NCI-H748 (cell line): Measurements from ENCODE around the gene ARVCF.
A peak's percentile ranks its signal among the peaks of the same experiment; 100 is the strongest.

Experiments used
- DNase-seq: peaks from one replicate; lab custom pipeline; 2025; ENCODE audit not compliant: unreplicated experiment; lab: John Stamatoyannopoulos, UW

The ARVCF gene

DNA sequence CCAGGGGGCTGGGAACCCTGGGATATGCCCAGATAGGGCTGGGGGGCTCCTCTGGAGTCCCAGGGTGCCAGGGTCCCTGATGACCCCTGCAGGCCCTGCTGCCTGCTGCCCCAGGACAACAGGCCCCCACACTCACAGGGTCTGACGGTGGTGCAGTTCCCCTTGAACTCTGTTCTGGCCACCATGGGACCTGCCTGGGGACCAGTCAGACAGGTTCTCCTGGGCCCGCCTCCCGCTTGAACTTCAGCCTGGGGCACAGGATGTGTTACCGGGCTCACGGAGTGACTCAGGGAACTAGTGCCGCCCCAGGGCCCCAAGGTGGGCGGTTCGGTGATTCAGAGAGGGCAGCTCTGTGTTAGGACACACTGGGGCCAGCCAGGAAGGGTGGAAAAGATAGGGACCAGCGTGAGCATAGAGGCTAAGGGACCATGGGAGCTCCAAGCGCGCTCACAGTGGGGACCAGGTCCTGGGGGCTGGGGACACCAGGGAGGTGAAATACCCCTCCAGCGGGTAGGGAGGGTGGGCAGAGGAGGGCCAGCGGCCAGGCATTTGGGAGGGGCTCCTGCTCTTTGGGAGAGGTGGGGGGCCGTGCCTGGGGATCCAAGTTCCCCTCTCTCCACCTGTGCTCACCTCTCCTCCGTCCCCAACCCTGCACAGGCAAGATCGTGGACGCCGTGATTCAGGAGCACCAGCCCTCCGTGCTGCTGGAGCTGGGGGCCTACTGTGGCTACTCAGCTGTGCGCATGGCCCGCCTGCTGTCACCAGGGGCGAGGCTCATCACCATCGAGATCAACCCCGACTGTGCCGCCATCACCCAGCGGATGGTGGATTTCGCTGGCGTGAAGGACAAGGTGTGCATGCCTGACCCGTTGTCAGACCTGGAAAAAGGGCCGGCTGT lies 53.5 kb downstream of the ARVCF start:
- DNase-seq = peak; percentile 38

DNA sequence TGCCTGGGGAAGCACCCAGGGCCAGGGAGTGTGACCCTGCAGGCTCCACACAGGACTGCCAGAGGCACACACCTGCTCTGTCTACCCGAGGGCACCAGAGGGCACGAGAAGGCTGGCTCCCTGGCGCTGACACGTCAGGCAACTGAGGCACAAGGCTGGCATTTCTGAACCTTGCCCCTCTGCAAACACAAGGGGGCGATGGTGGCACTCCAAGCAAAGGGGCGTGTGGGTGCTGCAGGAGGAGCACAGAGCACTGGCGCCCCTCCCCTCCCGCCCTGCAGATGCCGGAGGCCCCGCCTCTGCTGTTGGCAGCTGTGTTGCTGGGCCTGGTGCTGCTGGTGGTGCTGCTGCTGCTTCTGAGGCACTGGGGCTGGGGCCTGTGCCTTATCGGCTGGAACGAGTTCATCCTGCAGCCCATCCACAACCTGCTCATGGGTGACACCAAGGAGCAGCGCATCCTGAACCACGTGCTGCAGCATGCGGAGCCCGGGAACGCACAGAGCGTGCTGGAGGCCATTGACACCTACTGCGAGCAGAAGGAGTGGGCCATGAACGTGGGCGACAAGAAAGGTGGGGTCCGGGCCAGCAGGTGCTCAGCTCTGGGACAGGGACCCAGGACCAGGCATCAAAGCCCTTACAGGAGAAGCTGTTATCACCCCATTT lies 54.2 kb downstream of the ARVCF start:
- DNase-seq = peak; percentile 67

DNA sequence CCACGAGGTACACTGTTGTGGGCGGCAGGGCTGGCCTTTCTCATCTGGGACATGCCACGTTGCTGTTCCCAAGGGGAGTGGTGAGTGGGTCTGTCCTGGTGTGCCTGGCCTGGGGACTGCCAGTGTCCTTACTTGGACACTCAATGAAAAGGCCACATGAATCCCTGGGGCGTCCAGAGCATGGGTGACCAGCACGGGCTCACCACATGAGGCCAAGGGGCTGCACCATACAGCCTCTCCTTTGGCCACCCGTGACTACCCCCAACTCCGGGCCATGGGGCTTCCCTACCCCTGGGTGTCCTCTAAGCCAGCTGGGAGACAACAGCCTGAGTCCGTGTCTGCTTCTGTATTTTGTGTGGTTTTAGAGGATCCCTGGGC lies 54.8 kb downstream of the ARVCF start:
- no peak for DNase-seq

DNA sequence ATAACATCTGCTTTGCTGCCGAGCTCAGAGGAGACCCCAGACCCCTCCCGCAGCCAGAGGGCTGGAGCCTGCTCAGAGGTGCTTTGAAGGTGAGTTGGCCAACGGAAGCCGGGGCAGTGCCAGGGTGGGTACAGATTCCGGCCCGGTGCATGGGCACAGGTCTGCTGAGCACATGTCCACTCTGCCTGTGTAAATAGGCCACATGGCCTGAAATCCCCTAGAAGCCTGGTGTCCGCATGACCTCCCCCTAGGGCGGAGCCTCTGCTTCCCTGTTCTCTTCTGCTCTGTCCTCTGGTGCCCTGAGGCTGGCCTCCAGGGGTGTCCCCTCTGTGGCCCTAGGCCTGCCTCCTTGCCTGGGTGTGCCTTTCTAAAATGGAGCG lies 55.4 kb downstream of the ARVCF start:
- no peak for DNase-seq

DNA sequence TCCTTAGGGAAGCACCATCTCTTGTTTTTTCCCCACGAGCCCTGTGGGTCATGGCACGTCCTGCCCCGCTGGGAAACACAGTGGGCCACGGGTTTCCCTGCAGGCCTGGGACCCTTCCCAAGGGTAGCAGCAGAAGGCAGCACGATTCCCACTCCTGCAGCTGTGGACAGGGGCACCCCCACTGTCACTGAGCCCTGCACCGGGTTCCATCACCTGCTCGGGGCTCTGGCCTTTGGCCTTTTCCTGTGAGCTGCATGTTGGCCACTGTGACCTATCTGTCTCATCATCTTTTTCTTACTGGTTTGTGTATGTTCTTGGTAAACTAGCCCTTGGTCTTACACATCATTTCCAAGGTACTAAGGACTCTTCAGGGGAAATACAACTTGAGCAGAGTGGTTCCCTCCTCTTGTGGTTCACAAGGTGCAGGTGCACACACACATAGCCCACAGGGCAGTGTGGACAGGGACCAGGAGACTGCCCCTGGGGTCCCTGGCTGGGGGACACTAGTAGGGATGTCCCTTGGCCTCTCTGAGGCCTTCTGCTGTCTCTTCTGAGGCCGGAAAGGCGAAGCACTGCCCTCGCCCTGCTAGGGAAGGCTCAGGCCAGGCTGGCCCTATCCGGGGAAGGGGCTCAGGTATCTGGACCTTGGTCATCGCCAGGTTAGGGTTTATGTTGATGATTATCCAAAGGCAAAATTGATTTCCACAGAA lies 56.0 kb downstream of the ARVCF start:
- DNase-seq = no peak

DNA sequence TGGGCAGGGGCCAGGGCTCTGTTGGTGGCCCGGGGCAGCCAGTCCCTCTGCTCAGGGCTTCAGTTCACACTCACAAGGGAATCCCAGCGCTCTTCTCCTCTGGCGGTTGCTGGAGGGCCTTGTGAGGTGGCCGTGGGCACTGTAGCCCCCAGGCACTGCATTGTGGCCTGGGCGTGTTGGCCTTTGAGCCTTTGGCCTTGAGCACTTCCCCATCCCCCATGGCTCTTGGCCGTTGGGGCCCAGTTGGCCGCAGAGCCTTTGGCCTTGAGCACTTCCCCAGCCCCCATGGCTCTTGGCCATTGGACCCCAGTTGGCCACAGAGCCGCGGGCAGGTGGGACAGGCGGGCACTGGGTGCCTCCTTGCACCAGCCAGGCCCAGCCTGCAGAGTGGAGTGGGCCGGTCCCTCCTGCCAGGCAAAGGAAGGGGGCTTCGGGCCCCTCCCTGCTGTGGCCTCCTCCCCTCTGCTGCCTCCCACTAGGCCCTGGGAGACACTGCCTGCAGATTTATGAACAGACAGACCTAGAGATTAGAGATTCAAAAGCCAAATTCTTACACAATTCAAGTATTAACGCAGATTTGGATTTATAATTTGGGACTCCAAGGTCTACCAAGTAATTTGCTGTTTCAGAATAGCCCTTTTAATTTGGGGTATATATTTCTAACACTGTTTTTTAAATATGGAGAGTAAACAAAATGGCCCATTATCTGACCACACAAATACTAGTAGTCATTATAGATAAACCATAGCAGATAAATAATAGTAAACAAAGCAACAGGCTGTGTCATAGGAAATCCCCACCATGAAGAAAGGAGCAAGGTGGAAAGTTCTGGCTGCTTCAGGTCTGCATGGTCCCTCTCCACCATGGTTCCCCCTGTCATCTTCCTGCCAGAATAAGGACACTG lies 56.8 kb downstream of the ARVCF start:
- no peak for DNase-seq

DNA sequence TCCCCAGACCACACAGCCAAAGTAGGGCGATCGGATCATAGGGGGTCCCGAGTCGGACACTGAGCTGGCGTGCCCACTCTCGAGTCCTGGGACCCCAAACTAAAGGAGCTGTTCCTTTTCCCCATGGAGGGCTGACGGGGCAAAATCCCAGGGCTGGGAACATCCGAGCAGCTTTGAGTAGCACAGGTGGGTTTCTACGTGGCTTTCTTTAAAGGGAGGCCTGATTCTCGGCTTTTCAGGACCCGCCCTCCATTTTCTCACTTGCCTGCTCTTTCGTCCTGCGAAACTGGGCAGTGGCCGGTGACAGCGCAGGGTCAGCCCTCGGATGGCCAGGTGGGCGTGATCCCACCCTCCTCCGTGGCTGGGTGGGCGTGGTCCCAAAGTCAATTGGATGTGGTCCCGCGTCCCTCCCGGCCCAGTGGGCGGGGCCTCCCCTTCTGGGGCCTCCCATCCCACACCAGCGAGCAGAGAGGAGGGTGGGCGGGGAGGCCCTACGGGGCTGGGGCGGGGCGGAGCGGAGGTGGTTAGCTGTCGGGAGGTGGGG lies 57.5 kb downstream of the ARVCF start:
- peak; percentile 83 for DNase-seq

DNA sequence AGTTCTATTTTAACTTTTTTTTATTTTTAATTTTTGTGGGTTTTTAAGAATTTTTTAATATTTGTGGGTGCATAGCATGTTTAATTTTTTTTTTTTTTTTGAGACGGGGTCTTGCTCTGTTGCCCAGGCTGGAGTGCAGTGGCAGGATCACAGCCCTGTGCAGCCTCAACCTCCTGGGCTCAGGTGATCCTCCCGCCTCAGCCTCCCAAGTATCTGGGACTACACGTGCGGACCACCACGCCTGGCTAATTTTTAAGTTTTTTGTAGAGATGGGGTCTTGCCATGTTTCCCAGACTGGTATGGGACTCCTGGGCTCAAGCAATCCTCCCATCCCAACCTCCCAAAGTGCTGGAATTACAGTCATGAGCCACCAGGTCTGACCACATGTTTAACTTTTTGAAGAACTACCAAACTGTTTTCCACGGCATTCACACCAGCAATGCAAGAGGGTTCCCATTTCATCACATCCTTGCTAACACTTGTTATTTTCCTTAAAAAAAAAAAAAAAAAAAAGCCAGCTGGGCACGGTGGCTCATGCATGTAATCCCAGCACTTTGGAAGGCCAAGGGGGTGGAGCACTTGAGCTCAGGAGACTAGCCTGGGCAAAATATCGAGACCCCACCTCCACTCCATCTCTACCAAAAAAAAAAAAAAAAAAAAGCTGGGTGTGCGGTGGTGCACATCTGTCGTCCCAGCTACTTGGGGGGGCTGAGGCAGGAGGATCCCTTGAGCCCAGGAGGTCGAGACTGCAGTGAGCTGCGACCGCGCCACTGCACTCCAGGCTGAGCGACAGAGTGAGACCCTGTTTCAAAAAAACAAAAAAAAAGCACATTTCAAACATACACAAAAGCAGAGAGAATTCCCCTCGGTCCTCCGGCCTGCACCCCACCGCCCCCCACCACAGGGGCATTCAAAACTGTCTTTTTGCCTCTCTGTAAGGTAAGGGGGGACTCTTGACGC lies 58.3 kb downstream of the ARVCF start:
- DNase-seq = no peak

DNA sequence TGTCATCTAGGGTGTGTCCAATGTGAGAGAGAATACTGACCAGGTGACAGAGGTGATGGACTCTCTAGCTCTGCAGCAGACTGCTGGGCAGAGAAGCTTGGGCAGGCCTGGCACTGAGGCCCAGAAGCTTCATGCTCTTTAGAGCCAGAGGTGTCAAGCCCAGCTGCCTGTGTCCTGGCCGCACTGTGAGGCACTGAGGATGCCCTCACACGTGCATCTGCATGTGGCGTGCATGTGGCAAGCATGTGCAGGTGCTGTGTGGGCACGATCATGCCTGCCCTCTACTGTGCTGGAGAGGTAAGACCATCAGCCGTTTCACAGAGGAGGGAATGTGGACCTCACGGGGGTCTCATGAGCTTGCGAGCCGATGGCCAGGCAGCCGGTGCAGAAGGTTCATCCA lies 59.2 kb downstream of the ARVCF start:
- DNase-seq = peak; percentile 15

DNA sequence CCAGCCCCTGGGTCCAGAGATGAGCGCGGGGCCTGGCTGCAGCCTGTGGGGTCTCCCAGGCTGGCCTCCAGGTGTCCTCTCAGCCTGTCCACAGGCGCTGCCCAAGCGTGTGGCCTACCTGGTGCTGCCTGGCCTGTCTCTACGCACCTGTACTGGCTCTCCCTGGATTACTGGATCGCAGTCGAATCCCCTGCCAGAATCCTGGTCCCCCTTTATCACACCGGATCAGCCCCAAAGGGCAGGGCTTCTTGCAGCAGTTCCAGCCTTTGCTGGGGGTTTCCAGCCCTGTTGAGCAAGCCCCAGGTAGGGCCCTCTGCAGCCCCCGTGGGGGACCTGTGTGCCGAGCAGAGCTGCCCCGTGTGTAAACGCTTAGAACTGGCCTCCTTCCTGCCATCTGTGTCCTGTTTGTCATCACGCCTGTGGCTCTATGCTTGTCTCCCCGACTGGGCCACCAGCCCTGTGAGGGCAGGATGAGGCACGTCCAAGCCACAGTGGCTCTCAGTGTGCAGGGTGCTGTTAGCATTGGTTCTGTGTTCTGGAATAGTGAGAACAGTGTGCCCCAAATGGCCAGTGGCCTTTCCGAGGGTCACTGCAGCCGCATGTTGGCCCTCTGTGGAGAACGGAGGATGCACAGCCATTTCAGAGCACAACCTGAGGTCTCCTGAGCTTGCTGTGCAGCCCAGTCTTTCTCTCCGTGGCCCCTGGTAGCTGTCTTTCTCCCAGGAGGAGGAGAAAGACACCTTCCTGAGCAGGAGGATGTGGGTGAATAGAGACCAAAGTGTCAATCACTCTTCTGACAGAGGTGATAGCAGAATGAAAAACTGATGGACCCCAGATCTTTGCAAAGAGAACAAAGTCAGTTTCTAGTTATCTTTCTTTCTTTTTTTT lies 61.1 kb downstream of the ARVCF start:
- DNase-seq = no peak

DNA sequence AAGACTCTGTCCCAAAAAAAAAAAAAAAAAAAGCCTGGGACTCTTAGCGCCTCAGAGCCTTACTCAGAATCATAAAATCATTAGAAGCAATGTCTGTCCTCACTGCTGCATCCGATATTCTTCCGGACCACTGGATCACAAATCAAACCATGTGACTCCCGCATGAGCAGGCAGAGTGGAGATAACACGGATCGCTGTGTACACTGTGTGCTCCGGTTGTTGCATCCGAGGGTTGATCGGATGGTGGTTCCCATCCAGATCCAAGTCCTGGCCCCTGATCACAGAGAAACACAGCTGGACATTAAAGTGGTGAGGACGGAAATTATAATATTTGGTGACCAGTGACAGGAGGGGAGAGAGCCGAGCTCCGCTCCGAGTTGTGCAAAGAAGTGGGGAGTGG lies 65.3 kb downstream of the ARVCF start:
- DNase-seq = no peak

DNA sequence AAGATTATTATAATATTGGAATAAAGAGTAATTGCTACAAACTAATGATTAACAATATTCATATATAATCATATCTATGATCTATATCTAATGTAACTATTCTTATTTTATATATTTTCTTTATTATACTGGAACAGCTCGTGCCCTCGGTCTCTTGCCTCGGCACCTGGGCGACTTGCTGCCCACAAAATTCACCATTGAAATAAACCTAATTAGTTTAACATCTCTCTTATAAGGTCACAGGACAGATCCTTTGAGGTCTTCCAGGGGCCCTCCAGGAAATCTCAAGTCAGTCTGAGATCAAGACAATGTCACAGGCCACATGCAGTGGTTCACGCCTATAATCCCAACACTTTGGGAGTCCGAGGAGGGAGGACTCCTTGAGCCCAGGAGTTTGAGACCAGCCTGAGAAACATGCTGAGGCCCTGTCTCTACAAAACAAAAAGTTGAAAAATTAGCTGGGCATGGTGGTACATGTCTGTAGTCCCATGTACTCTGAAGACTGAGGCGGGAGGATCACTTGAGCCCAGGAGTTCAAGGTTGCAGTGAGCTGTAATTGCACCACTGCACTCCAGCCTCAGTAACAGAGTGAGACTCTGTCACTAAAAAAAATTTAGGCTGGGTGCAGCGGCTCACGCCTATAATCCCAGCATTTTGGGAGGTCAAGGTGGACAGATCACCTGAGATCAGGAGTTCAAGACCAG lies 68.4 kb downstream of the ARVCF start:
- no peak for DNase-seq

DNA sequence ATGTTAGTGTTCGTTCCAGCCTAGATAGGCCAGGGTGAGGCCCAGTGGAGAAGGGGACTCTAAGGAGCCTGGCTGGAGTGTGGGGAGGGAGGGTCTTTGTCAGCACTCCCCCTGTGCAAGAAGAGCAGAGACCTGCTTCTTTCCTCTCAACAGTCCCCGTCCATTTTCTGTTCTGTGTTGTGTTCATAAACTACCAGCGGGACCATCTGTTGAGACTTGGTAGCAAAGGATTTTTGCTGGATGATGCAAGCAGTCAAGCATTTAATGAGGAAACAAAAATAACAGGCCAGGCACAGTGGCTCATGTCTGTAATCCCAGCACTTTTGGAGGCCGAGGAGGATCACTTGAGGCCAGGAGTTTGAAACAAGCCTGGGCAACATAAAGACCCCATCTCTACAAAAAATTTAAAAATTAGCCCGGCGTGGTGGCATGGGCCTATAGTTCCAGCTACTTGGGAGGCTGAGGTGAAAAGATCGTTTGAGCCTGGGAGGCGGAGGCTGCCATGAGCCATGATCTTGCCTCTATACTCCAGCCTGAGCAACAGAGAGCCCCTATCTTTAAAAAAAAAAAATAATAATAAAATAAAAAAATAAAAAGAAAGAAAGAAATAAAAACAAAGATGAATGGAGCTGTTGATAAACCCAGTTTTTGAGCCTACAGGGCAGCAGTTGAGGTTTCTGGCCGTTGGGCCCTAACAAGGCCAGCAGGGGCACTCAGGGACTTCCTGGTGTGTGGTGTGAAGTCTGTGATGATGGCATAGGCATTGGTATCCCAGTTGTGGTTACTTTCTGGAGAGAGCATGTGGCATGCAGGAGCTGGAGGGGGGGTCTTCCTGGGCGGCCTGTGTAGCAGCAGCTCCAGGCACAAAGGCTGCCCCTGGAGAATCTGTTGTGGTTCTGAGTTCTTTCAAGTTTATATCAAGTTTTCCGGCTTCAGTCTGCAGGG lies 73.3 kb downstream of the ARVCF start:
- DNase-seq = no peak

DNA sequence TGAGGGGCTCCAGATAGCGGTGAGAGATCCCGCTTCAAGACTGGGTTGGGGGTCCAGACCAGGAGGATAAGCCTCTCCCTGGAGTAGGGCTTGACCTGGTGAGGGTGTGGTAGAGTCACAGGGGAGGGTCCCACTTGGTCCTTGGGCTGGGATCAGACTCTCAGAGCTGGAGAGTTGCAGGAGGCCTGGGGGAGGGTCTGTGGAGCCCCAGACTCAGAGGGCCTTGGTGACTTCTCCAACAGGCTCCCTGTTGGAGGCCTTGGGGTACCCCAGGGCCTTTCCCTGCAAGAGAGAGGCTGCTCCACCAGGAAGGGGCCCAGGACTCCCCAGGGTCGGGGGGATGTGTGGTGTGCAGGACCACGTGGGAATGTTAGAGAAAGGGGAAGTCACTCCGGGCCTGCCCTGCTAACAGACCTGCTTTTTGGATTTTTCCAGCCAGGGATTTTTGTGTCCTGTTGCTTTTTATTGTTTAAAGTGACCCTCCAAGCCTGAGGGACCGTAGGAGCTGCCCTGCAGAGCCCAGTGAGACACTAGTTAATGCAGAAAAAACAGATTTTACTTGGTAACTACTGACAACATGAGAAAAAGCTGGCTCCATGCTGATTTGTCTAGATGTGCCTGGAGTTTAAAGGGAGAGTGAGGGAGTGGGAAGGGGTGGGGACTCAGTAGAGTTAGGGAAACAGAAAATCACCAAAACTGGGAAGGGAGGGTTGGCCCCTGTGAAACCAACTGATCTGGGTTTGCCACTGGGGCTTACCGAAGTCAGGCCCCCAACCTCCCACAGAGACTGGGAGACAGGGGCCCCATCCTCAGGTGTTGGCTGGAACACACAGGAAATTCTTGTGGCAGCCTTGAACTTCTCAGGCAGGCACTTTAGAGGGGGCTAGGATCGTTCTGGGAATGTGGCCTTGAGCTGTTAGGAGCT lies 74.2 kb downstream of the ARVCF start:
- DNase-seq = no peak

DNA sequence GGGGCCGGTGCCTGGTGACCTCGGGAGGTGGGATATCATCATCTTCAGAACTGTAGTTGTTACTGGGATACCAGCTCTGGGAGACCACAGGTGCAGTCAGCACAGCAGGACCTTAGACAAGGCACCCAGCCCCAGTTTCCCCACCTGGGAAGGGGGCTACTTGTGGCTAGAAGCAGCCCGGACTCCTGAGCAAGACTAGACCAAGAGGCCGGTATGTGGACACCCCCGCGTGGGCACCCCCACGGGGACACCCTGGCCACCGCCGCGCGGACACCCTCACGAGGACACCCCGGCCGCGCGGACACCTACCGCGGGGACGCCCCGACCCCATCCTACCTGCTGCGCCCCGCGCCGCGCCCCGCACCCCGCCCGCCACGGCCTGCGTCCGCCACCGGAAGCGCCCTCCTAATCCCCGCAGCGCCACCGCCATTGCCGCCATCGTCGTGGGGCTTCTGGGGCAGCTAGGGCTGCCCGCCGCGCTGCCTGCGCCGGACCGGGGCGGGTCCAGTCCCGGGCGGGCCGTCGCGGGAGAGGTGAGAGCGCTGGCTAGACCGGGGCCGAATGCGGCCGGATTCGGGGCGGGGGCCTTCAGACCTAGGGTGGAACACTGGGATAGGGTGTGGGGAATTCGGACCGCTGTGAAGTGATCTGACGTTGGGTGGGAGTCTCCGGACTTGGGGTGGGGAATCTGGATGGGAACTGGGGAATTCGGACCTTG lies 75.1 kb downstream of the ARVCF start, which contains the start of the genes COMT and TXNRD2:
Gene COMT (plus strand): TSS at position 408 of the 718 bp plus-strand sequence. CDS start 20,755 bp downstream, outside the sequence.
Gene TXNRD2 (minus strand): TSS at position 454 of the 718 bp plus-strand sequence. CDS start 15 bp downstream, at position 439.
- DNase-seq = peak; percentile 64
